ENCODE measurements around the gene FSD2.
"Not testable (repeated sequence)": the region's sequence is repeated elsewhere in the genome, so short reads cannot be mapped to it uniquely, and the experiment has no call there.

The FSD2 gene

GRCh38 chr15:82790321-82790720 is 15.5 kb downstream of the FSD2 start:
- no peak for DNase-seq

GRCh38 chr15:82789491-82789890 is 16.4 kb downstream of the FSD2 start:
- no peak for DNase-seq

- DNase-seq = no peak
Measured at GRCh38 chr15:82788496-82788895, 17.4 kb downstream of the FSD2 start.

- DNase-seq = no peak
Measured at GRCh38 chr15:82781349-82781748, 24.5 kb downstream of the FSD2 start.

GRCh38 chr15:82778755-82779154 is 27.1 kb downstream of the FSD2 start:
- no peak for DNase-seq

- DNase-seq = no peak
Measured at GRCh38 chr15:82774496-82774895, 31.4 kb downstream of the FSD2 start.

GRCh38 chr15:82771789-82772607 is 33.9 kb downstream of the FSD2 start:
- no peak for DNase-seq

- DNase-seq = no peak
Measured at GRCh38 chr15:82768414-82769054, 37.3 kb downstream of the FSD2 start.

GRCh38 chr15:82767163-82767829 is 38.6 kb downstream of the FSD2 start:
- no peak for DNase-seq

GRCh38 chr15:82766201-82766600 is 39.7 kb downstream of the FSD2 start:
- not testable (repeated sequence) for DNase-seq

GRCh38 chr15:82764740-82765139 is 41.1 kb downstream of the FSD2 start:
- DNase-seq = no peak

GRCh38 chr15:82764117-82764490 is 41.8 kb downstream of the FSD2 start:
- DNase-seq = no peak

- DNase-seq = no peak
Measured at GRCh38 chr15:82763361-82764116, 42.3 kb downstream of the FSD2 start.

- peak; percentile 8 for DNase-seq
Measured at GRCh38 chr15:82751308-82751707, 54.6 kb downstream of the FSD2 start.

GRCh38 chr15:82750831-82751180 is 55.1 kb downstream of the FSD2 start:
- DNase-seq = peak; percentile 11

GRCh38 chr15:82749951-82750830 is 55.7 kb downstream of the FSD2 start:
- DNase-seq = peak; percentile 93

GRCh38 chr15:82748315-82748714 is 57.6 kb downstream of the FSD2 start:
- no peak for DNase-seq

GRCh38 chr15:82743810-82744209 is 62.1 kb downstream of the FSD2 start:
- no peak for DNase-seq

GRCh38 chr15:82742134-82742533 is 63.7 kb downstream of the FSD2 start:
- no peak for DNase-seq

GRCh38 chr15:82739086-82739485 is 66.8 kb downstream of the FSD2 start:
- no peak for DNase-seq

GRCh38 chr15:82737975-82738374 is 67.9 kb downstream of the FSD2 start:
- DNase-seq = no peak

- peak; percentile 34 for DNase-seq
Measured at GRCh38 chr15:82731527-82731926, 74.3 kb downstream of the FSD2 start.
